Measurements from ENCODE around the gene GLG1.
A peak's percentile ranks its signal among the peaks of the same experiment; 100 is the strongest.

The GLG1 gene

GRCh38 chr16:74627506-74628220, 20.7 kb upstream of the GLG1 start:
- H3K36me3 ChIP-seq (ENCODE audit: control insufficient read depth, insufficient read depth, low read length) = peaks cover 39% of the 10 kb centered on the region
- no peak overlapping the region for H3K27ac ChIP-seq (ENCODE audit: low read depth, low read length)
- no peaks in the 10 kb centered on the region for H3K27me3 ChIP-seq (ENCODE audit: control insufficient read depth, insufficient read depth, low read length)
- no peak overlapping the region for H3K4me3 ChIP-seq (ENCODE audit: low read length)
- no peak overlapping the region for H3K9ac ChIP-seq (ENCODE audit: low read length)
- H3K4me1 ChIP-seq (ENCODE audit: control insufficient read depth, insufficient read depth, low read length) = no peaks in the 10 kb centered on the region

DNA sequence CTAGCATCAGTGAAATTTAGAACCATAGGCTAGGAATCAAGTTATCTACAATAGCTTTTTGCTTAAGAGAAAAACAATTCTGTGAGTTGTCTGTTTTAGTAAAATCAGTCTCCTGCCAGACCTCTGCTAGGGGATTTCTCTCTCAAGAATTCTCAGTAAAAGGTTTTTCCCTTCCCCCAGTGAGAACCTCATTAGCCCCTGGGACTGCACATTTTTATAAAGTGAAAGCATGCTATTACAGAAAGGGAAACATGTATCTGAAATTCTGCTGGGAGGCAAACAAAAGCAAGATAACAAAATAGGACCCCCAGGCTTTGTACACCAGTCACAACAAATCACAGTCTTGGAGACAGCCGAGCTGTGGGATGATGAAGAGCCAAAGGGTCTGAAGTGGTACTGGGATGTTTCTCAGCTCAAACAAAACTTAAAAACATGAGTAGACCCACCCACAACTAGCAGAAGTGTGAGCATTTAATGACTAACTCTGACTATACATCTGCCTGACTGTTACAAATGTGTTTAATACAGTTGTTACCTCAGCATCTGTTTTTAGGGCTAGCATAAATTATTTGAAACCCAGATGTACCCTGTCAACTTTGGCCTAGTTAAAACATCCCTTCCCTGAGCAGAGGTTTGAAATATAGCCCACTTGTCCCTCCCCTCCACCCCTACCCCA, 20.0 kb upstream of the GLG1 start:
- H3K4me3 ChIP-seq (ENCODE audit: low read length) = no peak overlapping the region
- no peak overlapping the region for H3K9ac ChIP-seq (ENCODE audit: low read length)
- H3K4me1 ChIP-seq (ENCODE audit: control insufficient read depth, insufficient read depth, low read length) = no peaks in the 10 kb centered on the region
- peaks cover 41% of the 10 kb centered on the region for H3K36me3 ChIP-seq (ENCODE audit: control insufficient read depth, insufficient read depth, low read length)
- no peaks in the 10 kb centered on the region for H3K27me3 ChIP-seq (ENCODE audit: control insufficient read depth, insufficient read depth, low read length)
- H3K27ac ChIP-seq (ENCODE audit: low read depth, low read length) = no peak overlapping the region

DNA sequence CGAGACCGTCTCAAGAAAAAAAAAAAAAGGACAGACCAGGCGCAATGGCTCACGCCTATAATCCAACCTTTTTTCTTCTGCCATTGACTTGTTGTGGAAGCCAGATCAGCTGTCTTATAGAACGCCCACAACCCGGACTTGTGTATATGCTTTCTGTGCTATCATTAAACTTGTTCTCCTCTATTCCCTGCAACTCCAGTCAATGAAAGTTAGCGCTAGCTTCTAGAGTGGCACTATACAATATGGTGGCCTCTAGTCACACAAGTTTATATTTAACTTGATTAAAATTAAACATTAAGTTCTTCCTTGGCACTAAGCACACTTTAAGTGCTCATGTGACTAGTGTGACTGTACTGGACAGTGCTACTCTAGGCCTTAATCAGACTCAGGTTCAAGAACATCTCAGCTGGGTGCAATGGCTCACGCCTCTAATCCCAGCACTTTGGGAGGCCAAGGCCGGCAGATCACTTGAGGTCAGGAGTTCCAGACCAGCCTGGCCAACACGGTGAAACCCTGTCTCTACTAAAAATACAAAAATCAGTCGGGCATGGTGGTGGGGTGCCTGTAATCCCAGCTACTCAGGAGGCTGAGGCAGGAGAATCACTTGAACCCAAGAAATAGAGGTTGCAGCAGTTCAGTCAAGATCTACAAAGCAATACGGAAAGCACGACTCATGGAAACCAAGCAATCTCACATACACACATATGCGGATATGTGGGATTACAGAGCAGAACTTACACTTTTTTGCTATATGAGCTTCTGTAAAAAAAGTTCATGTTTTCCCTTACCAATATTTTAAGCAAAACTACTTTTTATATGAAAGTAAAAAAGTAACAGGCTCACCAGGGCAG, 18.8 kb upstream of the GLG1 start:
- peaks cover 33% of the 10 kb centered on the region for H3K36me3 ChIP-seq (ENCODE audit: control insufficient read depth, insufficient read depth, low read length)
- no peak overlapping the region for H3K27ac ChIP-seq (ENCODE audit: low read depth, low read length)
- no peak overlapping the region for H3K9ac ChIP-seq (ENCODE audit: low read length)
- no peaks in the 10 kb centered on the region for H3K4me1 ChIP-seq (ENCODE audit: control insufficient read depth, insufficient read depth, low read length)
- H3K4me3 ChIP-seq (ENCODE audit: low read length) = no peak overlapping the region
- no peaks in the 10 kb centered on the region for H3K27me3 ChIP-seq (ENCODE audit: control insufficient read depth, insufficient read depth, low read length)

- Histone ChIP-seq H3K4me3 (ENCODE audit: low read length) (no peak overlapping the region), H3K36me3 (ENCODE audit: control insufficient read depth, insufficient read depth, low read length) (peaks cover 30% of the 10 kb centered on the region), H3K27ac (ENCODE audit: low read depth, low read length) (no peak overlapping the region), H3K9ac (ENCODE audit: low read length) (no peak overlapping the region), H3K4me1 (ENCODE audit: control insufficient read depth, insufficient read depth, low read length) (no peaks in the 10 kb centered on the region), H3K27me3 (ENCODE audit: control insufficient read depth, insufficient read depth, low read length) (no peaks in the 10 kb centered on the region)
Measured at GRCh38 chr16:74623839-74624235, 16.9 kb upstream of the GLG1 start.

GRCh38 chr16:74623214-74623838, 16.4 kb upstream of the GLG1 start:
- Histone ChIP-seq H3K9ac (ENCODE audit: low read length) (no peak overlapping the region), H3K4me1 (ENCODE audit: control insufficient read depth, insufficient read depth, low read length) (no peaks in the 10 kb centered on the region), H3K4me3 (ENCODE audit: low read length) (no peak overlapping the region), H3K36me3 (ENCODE audit: control insufficient read depth, insufficient read depth, low read length) (peaks cover 28% of the 10 kb centered on the region), H3K27me3 (ENCODE audit: control insufficient read depth, insufficient read depth, low read length) (no peaks in the 10 kb centered on the region), H3K27ac (ENCODE audit: low read depth, low read length) (no peak overlapping the region)

DNA sequence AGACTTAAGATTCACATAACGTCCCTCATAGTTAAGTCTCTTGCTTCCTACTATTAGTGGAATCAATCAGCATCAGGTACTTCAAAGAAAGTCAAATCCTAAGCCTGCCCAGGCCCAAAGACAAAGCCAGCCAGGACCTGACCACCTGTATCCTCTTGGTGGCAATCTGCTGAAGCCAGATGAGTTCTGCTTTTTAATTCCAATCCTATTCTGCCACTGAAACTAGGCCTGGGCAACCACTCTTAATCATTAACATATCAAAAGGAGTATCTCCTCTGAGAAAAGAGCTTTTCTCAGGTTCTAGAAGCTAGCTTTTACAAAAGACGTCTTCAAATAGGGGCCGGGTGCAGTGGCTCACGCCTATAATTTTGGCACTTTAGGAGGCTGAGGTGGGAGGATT, 15.1 kb upstream of the GLG1 start:
- Histone ChIP-seq H3K9ac (ENCODE audit: low read length) (no peak overlapping the region), H3K4me1 (ENCODE audit: control insufficient read depth, insufficient read depth, low read length) (no peaks in the 10 kb centered on the region), H3K36me3 (ENCODE audit: control insufficient read depth, insufficient read depth, low read length) (peaks cover 18% of the 10 kb centered on the region), H3K27ac (ENCODE audit: low read depth, low read length) (no peak overlapping the region), H3K27me3 (ENCODE audit: control insufficient read depth, insufficient read depth, low read length) (no peaks in the 10 kb centered on the region), H3K4me3 (ENCODE audit: low read length) (no peak overlapping the region)

- no peaks in the 10 kb centered on the region for H3K27me3 ChIP-seq (ENCODE audit: control insufficient read depth, insufficient read depth, low read length)
Measured at GRCh38 chr16:74617206-74617788, 10.4 kb upstream of the GLG1 start.

DNA sequence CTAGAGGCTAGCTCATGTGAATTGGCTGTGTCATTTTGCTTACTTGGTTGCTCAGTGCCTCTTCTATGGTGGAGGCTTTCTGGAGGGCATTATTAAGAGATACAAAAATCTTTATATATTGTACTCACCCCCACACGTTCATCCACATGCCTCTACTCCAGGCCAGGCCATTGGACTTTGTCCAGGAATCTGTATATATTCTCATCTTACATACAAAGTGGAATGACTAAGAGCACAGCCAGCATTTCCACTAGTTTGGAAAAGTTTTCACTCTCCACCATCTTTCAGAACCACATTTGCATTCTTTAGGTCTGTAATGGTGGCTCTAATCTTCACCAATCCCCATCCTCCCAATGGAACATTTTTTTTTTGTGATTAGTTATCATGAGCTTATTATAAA, 4.8 kb upstream of the GLG1 start:
- Histone ChIP-seq H3K4me1 (ENCODE audit: control insufficient read depth, insufficient read depth, low read length) (peaks cover 7% of the 10 kb centered on the region), H3K27ac (ENCODE audit: low read depth, low read length) (no peak overlapping the region), H3K4me3 (ENCODE audit: low read length) (no peak overlapping the region), H3K9ac (ENCODE audit: low read length) (no peak overlapping the region), H3K36me3 (ENCODE audit: control insufficient read depth, insufficient read depth, low read length) (no peaks in the 10 kb centered on the region), H3K27me3 (ENCODE audit: control insufficient read depth, insufficient read depth, low read length) (no peaks in the 10 kb centered on the region)

More at GRCh38 chr16:74617206-74617788, 10.4 kb upstream of the GLG1 start:
- no peak overlapping the region for H3K9ac ChIP-seq (ENCODE audit: low read length)
- no peak overlapping the region for H3K4me3 ChIP-seq (ENCODE audit: low read length)
- peaks cover 4% of the 10 kb centered on the region for H3K36me3 ChIP-seq (ENCODE audit: control insufficient read depth, insufficient read depth, low read length)
- H3K27ac ChIP-seq (ENCODE audit: low read depth, low read length) = no peak overlapping the region
- no peaks in the 10 kb centered on the region for H3K4me1 ChIP-seq (ENCODE audit: control insufficient read depth, insufficient read depth, low read length)

DNA sequence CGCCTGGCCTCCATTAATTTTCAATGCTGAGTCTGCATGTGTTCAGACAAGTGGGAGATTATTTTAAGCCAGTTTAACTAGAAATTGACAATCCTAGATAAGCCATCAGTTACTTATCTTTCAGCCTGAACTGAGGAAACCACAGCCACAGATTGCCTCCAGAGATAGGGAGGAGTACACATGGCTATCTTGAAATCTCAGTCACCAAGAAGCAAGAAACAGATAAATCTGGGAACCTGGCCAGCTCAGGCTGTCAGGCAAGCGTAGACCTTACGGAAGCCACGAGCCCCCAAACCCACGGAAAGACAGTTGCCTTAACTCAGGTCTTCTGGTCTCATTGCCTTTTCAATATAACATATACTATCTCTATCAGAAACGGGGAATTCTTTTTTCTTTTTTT, 2.0 kb upstream of the GLG1 start:
- no peak overlapping the region for H3K9ac ChIP-seq (ENCODE audit: low read length)
- H3K4me3 ChIP-seq (ENCODE audit: low read length) = no peak overlapping the region
- H3K27ac ChIP-seq (ENCODE audit: low read depth, low read length) = no peak overlapping the region
- H3K4me1 ChIP-seq (ENCODE audit: control insufficient read depth, insufficient read depth, low read length) = peaks cover 10% of the 10 kb centered on the region
- no peaks in the 10 kb centered on the region for H3K36me3 ChIP-seq (ENCODE audit: control insufficient read depth, insufficient read depth, low read length)
- H3K27me3 ChIP-seq (ENCODE audit: control insufficient read depth, insufficient read depth, low read length) = no peaks in the 10 kb centered on the region

DNA sequence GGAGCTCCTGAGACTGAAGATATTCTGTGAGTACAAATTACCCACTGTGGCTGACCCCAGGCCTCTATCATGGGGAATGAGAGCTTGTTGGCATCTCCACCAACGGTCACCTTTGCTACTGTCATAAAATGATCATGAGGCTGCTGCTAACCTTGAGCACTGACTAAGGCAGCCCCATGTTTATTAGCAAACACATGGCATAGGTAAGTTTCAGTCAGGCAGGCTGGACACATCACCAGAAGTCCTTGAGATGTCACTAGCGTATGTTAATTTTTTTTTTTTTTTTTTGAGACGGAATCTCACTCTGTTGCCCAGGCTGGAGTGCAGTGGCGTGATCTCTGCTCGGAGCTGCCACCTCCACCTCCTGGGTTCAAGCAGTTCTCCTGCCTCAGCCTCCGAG, 1.5 kb upstream of the GLG1 start:
- Histone ChIP-seq H3K4me1 (ENCODE audit: control insufficient read depth, insufficient read depth, low read length) (peaks cover 10% of the 10 kb centered on the region), H3K4me3 (ENCODE audit: low read length) (no peak overlapping the region), H3K27ac (ENCODE audit: low read depth, low read length) (no peak overlapping the region), H3K9ac (ENCODE audit: low read length) (no peak overlapping the region), H3K27me3 (ENCODE audit: control insufficient read depth, insufficient read depth, low read length) (no peaks in the 10 kb centered on the region), H3K36me3 (ENCODE audit: control insufficient read depth, insufficient read depth, low read length) (no peaks in the 10 kb centered on the region)

- peak overlapping the region; percentile 95 for H3K4me3 ChIP-seq (ENCODE audit: low read length)
- H3K27ac ChIP-seq (ENCODE audit: low read depth, low read length) = no peak overlapping the region
- no peaks in the 10 kb centered on the region for H3K27me3 ChIP-seq (ENCODE audit: control insufficient read depth, insufficient read depth, low read length)
- H3K36me3 ChIP-seq (ENCODE audit: control insufficient read depth, insufficient read depth, low read length) = no peaks in the 10 kb centered on the region
- H3K4me1 ChIP-seq (ENCODE audit: control insufficient read depth, insufficient read depth, low read length) = peaks cover 10% of the 10 kb centered on the region
- peak overlapping the region; percentile 21 for H3K9ac ChIP-seq (ENCODE audit: low read length)
Measured at GRCh38 chr16:74607962-74608356, 1.0 kb upstream of the GLG1 start.
